Activated naive CD8-positive, alpha-beta T cell treated with anti-CD3 and anti-CD28 coated beads, Interleukin-2, amount 10 ng/mL, durations not matched to agents 7 days and 5 days (primary cell): ENCODE results near the gene ZC3H7A. TPM values are rescaled to one million over a fixed set of nuclear protein-coding genes. Genes with fewer than 3 reads are reported as not detected.

Source experiments
- ATAC-seq: fragments of 150-1000 bp; cut with Tn5 transposase; one replicate; pipeline ENCODE4 v1.10.0; 2021; ENCODE audit warnings: low read depth, moderate library complexity
- POLR2A ChIA-PET: fragments of 350-600 bp; sonication (Branson Sonifier 250); formaldehyde crosslinking; loops from one replicate; lab custom pipeline; 2021; ENCODE audit warnings: antibody characterized with exemption; lab: Charles Lee
- DNase-seq: peaks from one replicate; pipeline ENCODE4 v3.0.0; 2021
- H3K27ac Mint-ChIP-seq: one replicate; pipeline ENCODE4 v1.8.0; 2022; ENCODE audit warnings: mild to moderate bottlenecking, mixed read lengths
- H3K27me3 Mint-ChIP-seq: one replicate; pipeline ENCODE4 v1.8.0; 2022; ENCODE audit warnings: mild to moderate bottlenecking, moderate library complexity, mixed read lengths
- H3K36me3 Mint-ChIP-seq: one replicate; pipeline ENCODE4 v1.8.0; 2021; ENCODE audit warnings: mild to moderate bottlenecking, mixed read lengths
- H3K4me1 Mint-ChIP-seq: one replicate; pipeline ENCODE4 v1.8.0; 2021; ENCODE audit warnings: mixed read lengths
- H3K4me3 Mint-ChIP-seq: one replicate; pipeline ENCODE4 v1.8.0; 2022; ENCODE audit warnings: mild to moderate bottlenecking, moderate library complexity, mixed read lengths
- H3K9me3 Mint-ChIP-seq: one replicate; pipeline ENCODE4 v1.8.0; 2021; ENCODE audit warnings: mixed read lengths
- total RNA-seq, 2 experiments: library from RNA; stranded (reverse); gene quantifications; one replicate each; pipeline ENCODE4 v1.2.3, GENCODE V29; 2021

ZC3H7A gene
- total RNA-seq, 2 experiments from 2014 or later, result 73.1 to 82.5 TPM

GRCh38 chr16:11783319-11784037, 13.6 kb downstream of the ZC3H7A start:
- Mint-ChIP-seq H3K36me3 (peaks cover 7% of the 10 kb centered on the region), H3K9me3 (no peaks in the 10 kb centered on the region), H3K4me1 (peaks cover 51% of the 10 kb centered on the region), H3K27ac (peak overlapping the region; percentile 97), H3K4me3 (peak overlapping the region; percentile 78), H3K27me3 (no peaks in the 10 kb centered on the region)
- DNase-seq, result no peak
- POLR2A ChIA-PET, result interaction anchor here (1.0 to 4.2 kb wide), 2 partner anchors 9 to 14 kb away, joined by 4 to 21 read pairs; partner anchors contain the start of gene ZC3H7A
- peak; percentile 73 for ATAC-seq

GRCh38 chr16:11781773-11782172, 15.3 kb downstream of the ZC3H7A start:
- ATAC-seq (no peak), DNase-seq (no peak)
- H3K27me3 Mint-ChIP-seq, result no peaks in the 10 kb centered on the region
- no peaks in the 10 kb centered on the region for H3K9me3 Mint-ChIP-seq
- H3K4me3 Mint-ChIP-seq, result no peak overlapping the region
- H3K4me1 Mint-ChIP-seq, result peaks cover 39% of the 10 kb centered on the region
- POLR2A ChIA-PET, result interaction anchor here (0.6 to 4.2 kb wide), 4 partner anchors 9 to 39 kb away, joined by 3 to 21 read pairs (median 4); partner anchors contain the start of genes TXNDC11 and ZC3H7A
- H3K27ac Mint-ChIP-seq, result peak overlapping the region; percentile 73
- H3K36me3 Mint-ChIP-seq, result peaks cover 5% of the 10 kb centered on the region

GRCh38 chr16:11780991-11781680, 15.9 kb downstream of the ZC3H7A start:
- no peak overlapping the region for H3K27ac Mint-ChIP-seq
- H3K4me1 Mint-ChIP-seq, result peaks cover 32% of the 10 kb centered on the region
- POLR2A ChIA-PET, result interaction anchor here (0.7 to 1.0 kb wide), 3 partner anchors 14 to 38 kb away, joined by 3 to 5 read pairs (median 3); partner anchors contain the start of gene TXNDC11
- H3K36me3 Mint-ChIP-seq, result peaks cover 6% of the 10 kb centered on the region
- no peak overlapping the region for H3K4me3 Mint-ChIP-seq
- H3K27me3 Mint-ChIP-seq, result no peaks in the 10 kb centered on the region
- no peaks in the 10 kb centered on the region for H3K9me3 Mint-ChIP-seq
- DNase-seq (no peak), ATAC-seq (no peak)

- Mint-ChIP-seq H3K9me3 (no peaks in the 10 kb centered on the region), H3K27ac (no peak overlapping the region), H3K4me3 (no peak overlapping the region), H3K4me1 (peaks cover 25% of the 10 kb centered on the region), H3K27me3 (no peaks in the 10 kb centered on the region), H3K36me3 (peaks cover 13% of the 10 kb centered on the region)
- POLR2A ChIA-PET, result interaction anchor here (1.1 kb wide), 1 partner anchor 18 kb away, joined by 3 read pairs; the partner anchor contains the start of gene ZC3H7A
- DNase-seq, result no peak
- ATAC-seq, result no peak
These were observed 18.0 kb downstream of the ZC3H7A start for GRCh38 chr16:11779074-11779473.

GRCh38 chr16:11774065-11774626, 22.9 kb downstream of the ZC3H7A start:
- no peak for DNase-seq
- POLR2A ChIA-PET, result interaction anchor here (0.7 kb wide), 1 partner anchor 26 kb away, joined by 3 read pairs; no protein-coding TSS in a partner anchor

GRCh38 chr16:11768849-11769248, 28.2 kb downstream of the ZC3H7A start:
- H3K4me1 Mint-ChIP-seq, result peaks cover 8% of the 10 kb centered on the region
- DNase-seq (no peak), ATAC-seq (no peak)
- H3K4me3 Mint-ChIP-seq, result peak overlapping the region; percentile 3
- peaks cover 37% of the 10 kb centered on the region for H3K36me3 Mint-ChIP-seq
- POLR2A ChIA-PET, result no interaction called here
- H3K27me3 Mint-ChIP-seq, result no peaks in the 10 kb centered on the region
- H3K9me3 Mint-ChIP-seq, result no peaks in the 10 kb centered on the region
- peak overlapping the region; percentile 52 for H3K27ac Mint-ChIP-seq

More at GRCh38 chr16:11774065-11774626, 22.9 kb downstream of the ZC3H7A start:
- Mint-ChIP-seq H3K9me3 (no peaks in the 10 kb centered on the region), H3K27me3 (no peaks in the 10 kb centered on the region), H3K4me1 (peaks cover 4% of the 10 kb centered on the region), H3K36me3 (peaks cover 29% of the 10 kb centered on the region), H3K27ac (no peak overlapping the region), H3K4me3 (no peak overlapping the region)
- no peak for ATAC-seq

GRCh38 chr16:11762431-11762830, 34.6 kb downstream of the ZC3H7A start:
- no peak overlapping the region for H3K27ac Mint-ChIP-seq
- no peaks in the 10 kb centered on the region for H3K9me3 Mint-ChIP-seq
- peaks cover 35% of the 10 kb centered on the region for H3K36me3 Mint-ChIP-seq
- H3K27me3 Mint-ChIP-seq, result no peaks in the 10 kb centered on the region
- H3K4me1 Mint-ChIP-seq, result no peaks in the 10 kb centered on the region
- no peak for ATAC-seq
- no peak for DNase-seq
- POLR2A ChIA-PET, result no interaction called here
- H3K4me3 Mint-ChIP-seq, result no peak overlapping the region

GRCh38 chr16:11759997-11760396, 37.1 kb downstream of the ZC3H7A start:
- no peak overlapping the region for H3K27ac Mint-ChIP-seq
- no peak for ATAC-seq
- H3K9me3 Mint-ChIP-seq, result no peaks in the 10 kb centered on the region
- H3K27me3 Mint-ChIP-seq, result no peaks in the 10 kb centered on the region
- POLR2A ChIA-PET, result interaction anchor here (0.6 kb wide), 1 partner anchor 20 kb away, joined by 3 read pairs; no protein-coding TSS in a partner anchor
- no peak for DNase-seq
- no peak overlapping the region for H3K4me3 Mint-ChIP-seq
- no peaks in the 10 kb centered on the region for H3K4me1 Mint-ChIP-seq
- H3K36me3 Mint-ChIP-seq, result peaks cover 32% of the 10 kb centered on the region

- Mint-ChIP-seq H3K27ac (no peak overlapping the region), H3K36me3 (peaks cover 33% of the 10 kb centered on the region), H3K4me1 (no peaks in the 10 kb centered on the region), H3K27me3 (no peaks in the 10 kb centered on the region), H3K4me3 (no peak overlapping the region), H3K9me3 (no peaks in the 10 kb centered on the region)
- DNase-seq, result no peak
- no peak for ATAC-seq
- POLR2A ChIA-PET, result no interaction called here
These were observed 37.8 kb downstream of the ZC3H7A start for GRCh38 chr16:11759163-11759834.

GRCh38 chr16:11757671-11758545, 39.1 kb downstream of the ZC3H7A start:
- Mint-ChIP-seq H3K4me1 (no peaks in the 10 kb centered on the region), H3K4me3 (no peak overlapping the region), H3K27me3 (no peaks in the 10 kb centered on the region), H3K27ac (no peak overlapping the region), H3K36me3 (peaks cover 31% of the 10 kb centered on the region), H3K9me3 (no peaks in the 10 kb centered on the region)
- ATAC-seq, result no peak
- DNase-seq, result no peak
- POLR2A ChIA-PET, result interaction anchor here (0.9 kb wide), 1 partner anchor 39 kb away, joined by 3 read pairs; the partner anchor contains the start of gene ZC3H7A

GRCh38 chr16:11756248-11756647, 40.8 kb downstream of the ZC3H7A start:
- POLR2A ChIA-PET, result no interaction called here
- H3K4me3 Mint-ChIP-seq, result no peak overlapping the region

More at GRCh38 chr16:11756248-11756647, 40.8 kb downstream of the ZC3H7A start:
- Mint-ChIP-seq H3K27ac (no peak overlapping the region), H3K36me3 (peaks cover 30% of the 10 kb centered on the region), H3K9me3 (no peaks in the 10 kb centered on the region), H3K4me1 (no peaks in the 10 kb centered on the region), H3K27me3 (no peaks in the 10 kb centered on the region)
- no peak for DNase-seq
- no peak for ATAC-seq
